Measurements from ENCODE around the gene FAM81B. TPM values are rescaled to one million over a fixed set of nuclear protein-coding genes. Genes with fewer than 3 reads are reported as not detected.

FAM81B gene
- total and polyA plus RNA-seq, 2 donors (not counting 3 experiments of a cell fraction or from before 2014, with no cell fraction given) = not detected

GRCh38 chr5:95448789-95449188, 57.6 kb downstream of the FAM81B start:
- FAIRE-seq = no peak
- no peaks in the 10 kb centered on the region for H4K20me1 ChIP-seq (replicated peaks; ENCODE audit: control insufficient read depth, extremely low read depth, insufficient read depth, low read length)
- POLR2A ChIA-PET = no interaction called here
- dilution Hi-C loops (cut with MboI; ENCODE audit: extremely low pct_ligation_motif_present, low sequenced_read_pairs) (no loop called here), intact Hi-C loops (cut with micrococcal nuclease) (no loop called here)
- H3K27me3 ChIP-seq (ENCODE audit: control insufficient read depth in 2 of 2, insufficient read depth in 2 of 2, low read length in 2 of 2) = peaks cover 0 to 6% of the 10 kb centered on the region in 2 experiments
- no peaks in the 10 kb centered on the region for H3K9me3 ChIP-seq (replicated peaks; ENCODE audit: control insufficient read depth, insufficient read depth, low read length)
- DNase-seq (ENCODE audit: low read depth, low spot score) = no peak
- H3K4me3 ChIP-seq (replicated peaks in 1 of 3; ENCODE audit: insufficient read depth in 1 of 3, low read depth in 1 of 3, low read length in 3 of 3) = no peak overlapping the region
- H3K9ac ChIP-seq (replicated peaks; ENCODE audit: extremely low read depth, insufficient read depth, low read length) = no peak overlapping the region
- no peaks in the 10 kb centered on the region for H3K9me1 ChIP-seq (replicated peaks; ENCODE audit: control insufficient read depth, extremely low read depth, insufficient read depth, low read length)
- CTCF ChIA-PET = no interaction called here
- H2AFZ ChIP-seq (ENCODE audit: low read depth, low read length) = no peak overlapping the region
- no peaks in the 10 kb centered on the region for H3K36me3 ChIP-seq (ENCODE audit: control insufficient read depth in 2 of 2, extremely low read depth in 1 of 2, insufficient read depth in 2 of 2, low read length in 2 of 2)
- no TSS peak for BruUV-seq (replicated peaks)
- H3K27ac ChIP-seq (ENCODE audit: insufficient read depth, low read depth, low read length) = no peak overlapping the region
- TF ChIP-seq MYC (IDR thresholded peaks at IDR 0.05; ENCODE audit: low read depth, low read length) = no peak
- no peak for TF ChIP-seq JUN (IDR thresholded peaks at IDR 0.05; ENCODE audit: borderline replicate concordance, insufficient read depth, insufficient read length, low read depth)
- TF ChIP-seq POLR2AphosphoS5 (IDR thresholded peaks at IDR 0.05; ENCODE audit: insufficient read depth, low read depth, low read length) = no peak
- no peak for TF ChIP-seq MAX (IDR thresholded peaks at IDR 0.05; ENCODE audit: insufficient read depth, insufficient read length)
- no peak for TF ChIP-seq GATA2 (IDR thresholded peaks at IDR 0.05; ENCODE audit: insufficient read depth, insufficient read length, low read depth, low read length)
- no peak for TF ChIP-seq FOS (IDR thresholded peaks at IDR 0.05; ENCODE audit: borderline replicate concordance, insufficient read depth, low read length)
- TF ChIP-seq CTCF (IDR thresholded peaks at IDR 0.05; ENCODE audit: extremely low read depth in 1 of 2, insufficient read depth in 1 of 2, low read depth in 1 of 2, low read length in 2 of 2) = no peak
- TF ChIP-seq EZH2 (IDR thresholded peaks at IDR 0.05; ENCODE audit: borderline replicate concordance, low read depth, low read length, severe bottlenecking) = no peak
- no peak for TF ChIP-seq POLR2A (IDR thresholded peaks at IDR 0.05; ENCODE audit: low read depth, low read length)
- no peaks in the 10 kb centered on the region for H3K79me2 ChIP-seq (ENCODE audit: control insufficient read depth, insufficient read depth, low read length)
- no peak overlapping the region for H3K4me2 ChIP-seq (ENCODE audit: insufficient read depth, low read length)
- no peaks in the 10 kb centered on the region for H3K4me1 ChIP-seq (ENCODE audit: control insufficient read depth, extremely low read depth, insufficient read depth, low read length)

All from endothelial cell of umbilical vein (primary cell).